Kidney (tissue), 14 donors: Measurements from ENCODE around the gene SPINT1. TPM values are rescaled to one million over a fixed set of nuclear protein-coding genes. Genes with fewer than 3 reads are reported as not detected.
A peak's percentile ranks its signal among the peaks of the same experiment; 100 is the strongest.

Experiments
- DNase-seq, 5 donors: peaks; one replicate each; pipeline ENCODE4 v3.0.0-alpha.2; 2013 to 2020
- FAIRE-seq: peaks from 2 replicates; lab custom pipeline; 2012; peaks lifted over from hg19 to GRCh38; lab: Jason Lieb, UNC
- H3K27ac ChIP-seq, 2 donors: one replicate each; pipeline ENCODE4 v1.7.0; 2013; ENCODE audit warnings: low read depth in 2 of 2, low read length in 2 of 2, inconsistent platforms in 1 of 2
- H3K27me3 ChIP-seq: one replicate; pipeline ENCODE4 v1.7.1; 2013; ENCODE audit warnings: low read length, inconsistent platforms; ENCODE audit not compliant: control insufficient read depth, insufficient read depth
- H3K36me3 ChIP-seq, 3 donors: one replicate each; pipeline versions ENCODE4 v1.7.0 to v1.7.1; 2013; ENCODE audit warnings: low read length in 3 of 3, control low read depth in 1 of 3, inconsistent platforms in 1 of 3; ENCODE audit not compliant: insufficient read depth in 3 of 3, control insufficient read depth in 2 of 3
- H3K4me1 ChIP-seq, 3 donors: one replicate each; pipeline versions ENCODE4 v1.7.0 to v1.7.1; 2013; ENCODE audit warnings: low read length in 3 of 3, inconsistent platforms in 1 of 3, low read depth in 1 of 3; ENCODE audit not compliant: control insufficient read depth in 2 of 3, insufficient read depth in 2 of 3
- H3K4me3 ChIP-seq, 3 donors: one replicate each; pipeline versions ENCODE4 v1.7.0 to v1.8.1; 2013; ENCODE audit warnings: low read length in 3 of 3, control low read depth in 1 of 3, inconsistent platforms in 1 of 3
- H3K9ac ChIP-seq, 3 donors: one replicate each; pipeline versions ENCODE4 v1.7.0 to v1.7.1; 2013; ENCODE audit warnings: low read length in 3 of 3, control low read depth in 1 of 3, inconsistent platforms in 1 of 3
- H3K9me3 ChIP-seq, 3 donors: one replicate each; pipeline versions ENCODE4 v1.7.0 to v1.7.1; 2013; ENCODE audit warnings: low read length in 3 of 3, control low read depth in 1 of 3, inconsistent platforms in 1 of 3; ENCODE audit not compliant: control insufficient read depth in 2 of 3, insufficient read depth in 1 of 3
- CTCF ChIP-seq: IDR thresholded peaks from 3 replicates; pipeline ENCODE4 v1.5.1; 2012; ENCODE audit warnings: mild to moderate bottlenecking, moderate library complexity, borderline replicate concordance; ENCODE audit not compliant: insufficient read depth; ENCODE audit errors: extremely low read depth
- intact Hi-C: fragments of 100-400 bp; cut with DNase I; formaldehyde crosslinking; loops from one replicate; pipeline ENCODE4 v1.11.1; 2022
- polyA plus RNA-seq: library from polyadenylated mRNA; stranded (reverse); fragments of 350-450 nt; fragmentation: Illumina TruSeq; extraction: RNeasy Lipid Tissue Mini Kit (QIAGEN cat#74804); gene quantifications from one replicate; pipeline ENCODE4 v1.2.3, GENCODE V29; 2014; ENCODE audit warnings: low read depth, low replicate concordance; ENCODE audit not compliant: insufficient read depth
- total RNA-seq: library from RNA; stranded (reverse); fragmentation: NEBNext Ultra II Directional; extraction: Animal tissue kit (Norgen Biotek cat#: 25700); gene quantifications from one replicate; pipeline ENCODE4 v1.2.1, GENCODE V29; 2021
- donor health status: control.
- donor health status: control.
- donor health status: control.
- donor health status: control.
- donor health status: control.
- donor health status: DM: yes; HTN: yes; CAD: no.
- donor health status: Normal renal cell carcinoma (clear cell type).

Gene SPINT1
- total and polyA plus RNA-seq, 2 donors from 2014 or later: 112 to 114 TPM

GRCh38 chr15:40878785-40879184, 34.9 kb downstream of the SPINT1 start:
- peaks cover 0 to 3% (median 0%) of the 10 kb centered on the region in 3 donors for H3K4me1 ChIP-seq
- TF ChIP-seq CTCF: no peak
- intact Hi-C loops: no loop called here
- no peaks in the 10 kb centered on the region for H3K9me3 ChIP-seq
- FAIRE-seq: no peak
- H3K9ac ChIP-seq: no peak overlapping the region
- peak in 1 of 5 donors; percentile 41 for DNase-seq
- no peak overlapping the region for H3K27ac ChIP-seq
- no peaks in the 10 kb centered on the region for H3K36me3 ChIP-seq
- H3K4me3 ChIP-seq: no peak overlapping the region
- H3K27me3 ChIP-seq: no peaks in the 10 kb centered on the region

- intact Hi-C loops: no loop called here
Measured at GRCh38 chr15:40879609-40880008, 35.8 kb downstream of the SPINT1 start.

GRCh38 chr15:40881351-40881750, 37.5 kb downstream of the SPINT1 start:
- FAIRE-seq: no peak
- Histone ChIP-seq H3K4me3 (no peak overlapping the region), H3K27ac (no peak overlapping the region), H3K9ac (no peak overlapping the region), H3K4me1 (no peaks in the 10 kb centered on the region), H3K9me3 (no peaks in the 10 kb centered on the region), H3K27me3 (no peaks in the 10 kb centered on the region), H3K36me3 (no peaks in the 10 kb centered on the region)
- TF ChIP-seq CTCF: no peak
- intact Hi-C loops: no loop called here
- DNase-seq: peak in 2 of 5 donors; percentile 22 to 34

More at GRCh38 chr15:40879609-40880008, 35.8 kb downstream of the SPINT1 start:
- Histone ChIP-seq H3K9me3 (no peaks in the 10 kb centered on the region), H3K4me1 (no peaks in the 10 kb centered on the region), H3K27ac (no peak overlapping the region), H3K36me3 (no peaks in the 10 kb centered on the region), H3K27me3 (no peaks in the 10 kb centered on the region), H3K9ac (no peak overlapping the region), H3K4me3 (no peak overlapping the region)
- FAIRE-seq (no peak), DNase-seq (peak in 1 of 5 donors; percentile 24)
- no peak for TF ChIP-seq CTCF

- no peak for TF ChIP-seq CTCF
- intact Hi-C loops: no loop called here
- no peak for DNase-seq
- no peaks in the 10 kb centered on the region for H3K4me1 ChIP-seq
- H3K4me3 ChIP-seq: no peak overlapping the region
- no peaks in the 10 kb centered on the region for H3K36me3 ChIP-seq
- no peaks in the 10 kb centered on the region for H3K27me3 ChIP-seq
- H3K27ac ChIP-seq: no peak overlapping the region
- no peaks in the 10 kb centered on the region for H3K9me3 ChIP-seq
- no peak for FAIRE-seq
- H3K9ac ChIP-seq: no peak overlapping the region
Measured at GRCh38 chr15:40886586-40886985, 42.7 kb downstream of the SPINT1 start.
